ENCODE results near the gene PIK3CB.

DNA sequence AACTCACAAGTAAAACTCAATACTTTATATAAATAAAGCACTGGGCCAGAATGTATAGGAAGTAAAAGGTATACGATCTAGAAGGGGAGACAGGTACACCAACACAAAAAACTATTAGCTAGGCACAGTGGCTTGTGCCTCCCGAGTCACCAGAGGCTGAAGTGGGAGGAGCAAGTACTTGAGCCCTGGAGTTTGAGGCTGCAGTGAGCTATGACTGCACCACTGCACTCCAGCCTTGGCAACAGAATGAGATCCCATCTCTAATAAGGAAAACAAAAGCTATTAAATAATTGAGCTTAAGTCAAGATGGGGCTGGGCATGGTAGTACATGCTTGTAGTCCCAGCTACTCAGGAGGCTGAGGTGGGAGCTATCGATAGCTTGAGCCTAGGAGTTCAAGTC is 17.0 kb downstream of the PIK3CB start:
- no peak for TF ChIP-seq CTCF (IDR thresholded peaks at IDR 0.05 in 2 of 3, conservative IDR thresholded peaks at IDR 0.05 in 1 of 3; ENCODE audit: control insufficient read depth in 2 of 3, extremely low read depth in 1 of 3, insufficient read depth in 1 of 3, low read depth in 3 of 3, low read length in 3 of 3)
- TF ChIP-seq NRF1 (conservative IDR thresholded peaks at IDR 0.05; ENCODE audit: low read depth, low read length): no peak
- no peak for TF ChIP-seq POLR2AphosphoS5 (IDR thresholded peaks at IDR 0.05; ENCODE audit: low read length)
- no peak for TF ChIP-seq ZBTB4 (CRISPR knock-in tag; IDR thresholded peaks at IDR 0.05)
- no peak for TF ChIP-seq ELK1 (IDR thresholded peaks at IDR 0.05; ENCODE audit: low read depth, low read length)
- TF ChIP-seq BHLHE40 (IDR thresholded peaks at IDR 0.05; ENCODE audit: borderline replicate concordance in 1 of 2, low read depth in 2 of 2, low read length in 1 of 2): no peak
- TF ChIP-seq NR2C1 (IDR thresholded peaks at IDR 0.05): no peak
- no peak for TF ChIP-seq EGR1 (IDR thresholded peaks at IDR 0.05; ENCODE audit: borderline replicate concordance in 1 of 2, low read depth in 2 of 2, low read length in 2 of 2)
- TF ChIP-seq RAD21 (IDR thresholded peaks at IDR 0.05; ENCODE audit: insufficient read depth, low read depth, low read length): no peak
- TF ChIP-seq ZNF274 (IDR thresholded peaks at IDR 0.05; ENCODE audit: insufficient read depth, insufficient read length): no peak
